ENCODE data around the gene METTL26. TPM values are rescaled to one million over a fixed set of nuclear protein-coding genes. Genes with fewer than 3 reads are reported as not detected.

METTL26 gene
- total and polyA plus RNA-seq, 10 of the 15 experiments (the other 5 are each of a cell fraction or from before 2014, with no cell fraction given), result 5.4 to 163 (median 79.3) TPM

- intact Hi-C loops (cut with micrococcal nuclease; ENCODE audit: unreplicated experiment), result no loop called here
- H3K79me2 ChIP-seq (ENCODE audit: control insufficient read depth, insufficient read depth, low read length), result peaks cover 19% of the 10 kb centered on the region
- no peak for FAIRE-seq
- peaks cover 9% of the 10 kb centered on the region for H3K4me1 ChIP-seq (ENCODE audit: control insufficient read depth, insufficient read depth, low read length)
- no peak for DNase-seq (ENCODE audit: low read depth, low spot score)
- no peaks in the 10 kb centered on the region for H4K20me1 ChIP-seq (ENCODE audit: control insufficient read depth, insufficient read depth)
- H3K27me3 ChIP-seq (replicated peaks in 1 of 2; ENCODE audit: control insufficient read depth in 2 of 2, insufficient read depth in 2 of 2, low read length in 1 of 2), result no peaks in the 10 kb centered on the region
- in situ Hi-C loops (cut with MboI), result no loop called here
- peak overlapping the region; percentile 76 for H2AFZ ChIP-seq (ENCODE audit: control insufficient read depth, low read depth, low read length)
- ChIA-PET RAD21 (ENCODE audit: unreplicated experiment) (interaction anchor here (3.4 kb wide), 1 partner anchor 13 kb away, joined by 13 read pairs; the partner anchor contains the start of gene METTL26), SMC1A (ENCODE audit: uncharacterized antibody, unreplicated experiment) (no interaction called here), CTCF (interaction anchor here (2.4 to 3.1 kb wide), 2 partner anchors 13 to 18 kb away, joined by 11 read pairs; partner anchors contain the start of genes METTL26 and RHOT2), POLR2A (interaction anchor here (1.0 to 1.2 kb wide), 2 partner anchors 13 to 19 kb away, joined by 3 to 4 read pairs; partner anchors contain the start of genes METTL26 and RHOT2)
- peak overlapping the region; percentile 70 for H3K4me3 ChIP-seq
- WGBS (ENCODE audit: insufficient coverage, insufficient replicate concordance, low lambda C conversion rate, missing lambda C conversion rate), result 3% methylated on average over 19 of the region's 44 CpGs
- no TSS peak for BruUV-seq (replicated peaks)
- ATAC-seq, result peak; percentile 22
- H3K4me2 ChIP-seq (ENCODE audit: control insufficient read depth, insufficient read depth), result peak overlapping the region; percentile 92
- TF ChIP-seq, protein P1, sequence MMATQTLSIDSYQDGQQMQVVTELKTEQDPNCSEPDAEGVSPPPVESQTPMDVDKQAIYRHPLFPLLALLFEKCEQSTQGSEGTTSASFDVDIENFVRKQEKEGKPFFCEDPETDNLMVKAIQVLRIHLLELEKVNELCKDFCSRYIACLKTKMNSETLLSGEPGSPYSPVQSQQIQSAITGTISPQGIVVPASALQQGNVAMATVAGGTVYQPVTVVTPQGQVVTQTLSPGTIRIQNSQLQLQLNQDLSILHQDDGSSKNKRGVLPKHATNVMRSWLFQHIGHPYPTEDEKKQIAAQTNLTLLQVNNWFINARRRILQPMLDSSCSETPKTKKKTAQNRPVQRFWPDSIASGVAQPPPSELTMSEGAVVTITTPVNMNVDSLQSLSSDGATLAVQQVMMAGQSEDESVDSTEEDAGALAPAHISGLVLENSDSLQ (IDR thresholded peaks at IDR 0.05), result no peak
- TF ChIP-seq EED (IDR thresholded peaks at IDR 0.05; ENCODE audit: low read depth) (no peak), NFYA (IDR thresholded peaks at IDR 0.05; ENCODE audit: borderline replicate concordance, low read depth, low read length) (no peak), TARDBP (IDR thresholded peaks at IDR 0.05; ENCODE audit: borderline replicate concordance) (no peak), CREB1 (IDR thresholded peaks at IDR 0.05; ENCODE audit: low read depth) (no peak), TBL1XR1 (IDR thresholded peaks at IDR 0.05; ENCODE audit: low read depth, low read length) (no peak), YY1 (IDR thresholded peaks at IDR 0.05; ENCODE audit: low read depth, low read length) (no peak)
- H3K36me3 ChIP-seq (ENCODE audit: control insufficient read depth in 2 of 2, insufficient read depth in 2 of 2, low read length in 1 of 2), result peaks cover 0 to 3% of the 10 kb centered on the region in 2 experiments; a peak in 2 of 4 replicates
- H3K9me3 ChIP-seq (replicated peaks; ENCODE audit: control insufficient read depth, insufficient read depth, low read length), result no peaks in the 10 kb centered on the region
- peak overlapping the region; percentile 92 for H3K9ac ChIP-seq (ENCODE audit: control insufficient read depth, insufficient read depth, low read length)
- peak overlapping the region; percentile 80 for H3K27ac ChIP-seq (ENCODE audit: control insufficient read depth, insufficient read depth)
Measured at GRCh38 chr16:649631-650030, 13.5 kb upstream of the METTL26 start.

All from GM12878 (cell line).